Astrocyte (in vitro differentiated cells and primary cell): ENCODE data around the gene ASPSCR1. TPM values are rescaled to one million over a fixed set of nuclear protein-coding genes. Genes with fewer than 3 reads are reported as not detected.

Source experiments
- DNase-seq: peaks from one replicate; pipeline ENCODE4 v3.0.0-alpha.2; 2010; ENCODE audit warnings: low read depth
- FAIRE-seq: peaks from 2 replicates; lab custom pipeline; 2011; peaks lifted over from hg19 to GRCh38; lab: Jason Lieb, UNC
- H2AFZ ChIP-seq: 2 replicates; pipeline ENCODE4 v1.6.0; 2012; ENCODE audit warnings: low read depth, low read length, inconsistent platforms
- H3K27ac ChIP-seq: 2 replicates; pipeline ENCODE4 v1.5.1; 2011; ENCODE audit warnings: low read depth, low read length, inconsistent platforms
- H3K27me3 ChIP-seq: 2 replicates; pipeline ENCODE4 v1.6.0; 2011; ENCODE audit warnings: low read length, inconsistent platforms; ENCODE audit not compliant: insufficient read depth
- H3K36me3 ChIP-seq: 2 replicates; pipeline ENCODE4 v1.5.1; 2011; ENCODE audit warnings: low read length, inconsistent platforms; ENCODE audit not compliant: insufficient read depth
- H3K4me1 ChIP-seq: 2 replicates; pipeline ENCODE4 v1.5.1; 2011; ENCODE audit warnings: low read length, inconsistent platforms; ENCODE audit not compliant: insufficient read depth
- H3K4me2 ChIP-seq: 2 replicates; pipeline ENCODE4 v1.6.0; 2012; ENCODE audit warnings: low read length, inconsistent platforms
- H3K4me3 ChIP-seq: 2 replicates; pipeline ENCODE4 v1.5.1; 2011; ENCODE audit warnings: low read depth, mild to moderate bottlenecking, low read length, inconsistent platforms; ENCODE audit not compliant: insufficient read depth
- H3K79me2 ChIP-seq: 2 replicates; pipeline ENCODE4 v1.6.0; 2012; ENCODE audit warnings: mild to moderate bottlenecking, low read length, inconsistent platforms; ENCODE audit not compliant: insufficient read depth
- H3K9ac ChIP-seq: 2 replicates; pipeline ENCODE4 v1.6.0; 2012; ENCODE audit warnings: mild to moderate bottlenecking, low read length, inconsistent platforms
- H3K9me3 ChIP-seq: 2 replicates; pipeline ENCODE4 v1.5.1; 2012; ENCODE audit warnings: low read depth, mild to moderate bottlenecking, low read length, inconsistent platforms; ENCODE audit not compliant: insufficient read depth
- H4K20me1 ChIP-seq: 2 replicates; pipeline ENCODE4 v1.6.0; 2012; ENCODE audit warnings: low read length, inconsistent platforms; ENCODE audit not compliant: insufficient read depth
- H3K27ac Mint-ChIP-seq: one replicate; pipeline ENCODE4 v1.8.0; 2021; ENCODE audit warnings: mild to moderate bottlenecking, mixed read lengths; ENCODE audit not compliant: unreplicated experiment
- H3K27me3 Mint-ChIP-seq: one replicate; pipeline ENCODE4 v1.8.0; 2021; ENCODE audit warnings: low read depth, mixed read lengths; ENCODE audit not compliant: unreplicated experiment
- H3K36me3 Mint-ChIP-seq: one replicate; pipeline ENCODE4 v1.8.0; 2021; ENCODE audit warnings: low read depth, mixed read lengths; ENCODE audit not compliant: unreplicated experiment
- H3K4me1 Mint-ChIP-seq: one replicate; pipeline ENCODE4 v1.8.0; 2021; ENCODE audit warnings: low read depth, mixed read lengths; ENCODE audit not compliant: unreplicated experiment
- H3K4me3 Mint-ChIP-seq: one replicate; pipeline ENCODE4 v1.8.0; 2021; ENCODE audit warnings: mild to moderate bottlenecking, moderate library complexity, mixed read lengths; ENCODE audit not compliant: unreplicated experiment
- H3K9me3 Mint-ChIP-seq: one replicate; pipeline ENCODE4 v1.8.0; 2021; ENCODE audit warnings: mild to moderate bottlenecking, mixed read lengths; ENCODE audit not compliant: unreplicated experiment
- EZH2 ChIP-seq: IDR thresholded peaks from 2 replicates; pipeline ENCODE4 v1.6.1; 2012; ENCODE audit warnings: mild to moderate bottlenecking, low read length, inconsistent platforms; ENCODE audit not compliant: insufficient read depth
- total RNA-seq: library from RNA; stranded (reverse); gene quantifications from 2 replicates; pipeline ENCODE4 v1.2.1, GENCODE V29; 2021
- TF ChIP-seq, protein P1 (sequence below): IDR thresholded peaks from 2 replicates; pipeline ENCODE4 v1.5.1; 2011; ENCODE audit warnings: low read depth, mild to moderate bottlenecking, inconsistent platforms, low read length, moderate library complexity; ENCODE audit not compliant: insufficient read depth

Gene ASPSCR1
- total RNA-seq, 1 donor from 2014 or later = 25.5 TPM

DNA sequence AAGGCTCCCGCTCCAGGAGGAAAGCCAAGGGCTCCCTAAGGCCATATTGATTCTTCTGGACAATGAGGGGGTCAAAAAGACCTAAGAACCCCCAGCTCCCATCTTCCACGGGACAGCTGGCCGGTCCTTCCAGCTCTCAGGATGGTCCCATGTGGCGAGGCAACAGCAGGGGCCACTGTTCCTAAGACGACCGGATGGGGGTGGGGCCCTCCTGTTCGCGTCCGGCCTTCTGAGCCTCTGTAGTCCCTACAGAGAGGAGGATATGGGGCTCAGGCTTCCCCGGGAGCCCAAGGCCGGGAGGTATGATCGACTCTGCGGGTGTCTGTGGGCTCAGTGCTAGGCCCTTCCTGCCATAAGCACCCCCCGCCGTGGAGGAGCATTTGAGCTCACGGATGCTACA, 66.1 kb downstream of the ASPSCR1 start:
- no peak overlapping the region for H3K9ac ChIP-seq
- H3K27ac Mint-ChIP-seq = no peak overlapping the region
- no peak overlapping the region for H3K27ac ChIP-seq
- H3K4me3 ChIP-seq = no peak overlapping the region
- no peaks in the 10 kb centered on the region for H3K27me3 ChIP-seq
- FAIRE-seq = no peak
- H3K36me3 Mint-ChIP-seq = peaks cover 10% of the 10 kb centered on the region
- H3K36me3 ChIP-seq = no peaks in the 10 kb centered on the region
- H2AFZ ChIP-seq = no peak overlapping the region
- H3K4me1 Mint-ChIP-seq = no peaks in the 10 kb centered on the region
- H3K79me2 ChIP-seq = no peaks in the 10 kb centered on the region
- no peak overlapping the region for H3K4me2 ChIP-seq
- H3K4me3 Mint-ChIP-seq = no peak overlapping the region
- no peak for DNase-seq
- no peak for TF ChIP-seq EZH2
- TF ChIP-seq, protein P1, sequence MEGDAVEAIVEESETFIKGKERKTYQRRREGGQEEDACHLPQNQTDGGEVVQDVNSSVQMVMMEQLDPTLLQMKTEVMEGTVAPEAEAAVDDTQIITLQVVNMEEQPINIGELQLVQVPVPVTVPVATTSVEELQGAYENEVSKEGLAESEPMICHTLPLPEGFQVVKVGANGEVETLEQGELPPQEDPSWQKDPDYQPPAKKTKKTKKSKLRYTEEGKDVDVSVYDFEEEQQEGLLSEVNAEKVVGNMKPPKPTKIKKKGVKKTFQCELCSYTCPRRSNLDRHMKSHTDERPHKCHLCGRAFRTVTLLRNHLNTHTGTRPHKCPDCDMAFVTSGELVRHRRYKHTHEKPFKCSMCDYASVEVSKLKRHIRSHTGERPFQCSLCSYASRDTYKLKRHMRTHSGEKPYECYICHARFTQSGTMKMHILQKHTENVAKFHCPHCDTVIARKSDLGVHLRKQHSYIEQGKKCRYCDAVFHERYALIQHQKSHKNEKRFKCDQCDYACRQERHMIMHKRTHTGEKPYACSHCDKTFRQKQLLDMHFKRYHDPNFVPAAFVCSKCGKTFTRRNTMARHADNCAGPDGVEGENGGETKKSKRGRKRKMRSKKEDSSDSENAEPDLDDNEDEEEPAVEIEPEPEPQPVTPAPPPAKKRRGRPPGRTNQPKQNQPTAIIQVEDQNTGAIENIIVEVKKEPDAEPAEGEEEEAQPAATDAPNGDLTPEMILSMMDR = no peak
- H4K20me1 ChIP-seq = no peaks in the 10 kb centered on the region
- H3K4me1 ChIP-seq = no peaks in the 10 kb centered on the region
- H3K9me3 Mint-ChIP-seq = no peaks in the 10 kb centered on the region
- H3K9me3 ChIP-seq = no peaks in the 10 kb centered on the region
- H3K27me3 Mint-ChIP-seq = peaks cover 2% of the 10 kb centered on the region

DNA sequence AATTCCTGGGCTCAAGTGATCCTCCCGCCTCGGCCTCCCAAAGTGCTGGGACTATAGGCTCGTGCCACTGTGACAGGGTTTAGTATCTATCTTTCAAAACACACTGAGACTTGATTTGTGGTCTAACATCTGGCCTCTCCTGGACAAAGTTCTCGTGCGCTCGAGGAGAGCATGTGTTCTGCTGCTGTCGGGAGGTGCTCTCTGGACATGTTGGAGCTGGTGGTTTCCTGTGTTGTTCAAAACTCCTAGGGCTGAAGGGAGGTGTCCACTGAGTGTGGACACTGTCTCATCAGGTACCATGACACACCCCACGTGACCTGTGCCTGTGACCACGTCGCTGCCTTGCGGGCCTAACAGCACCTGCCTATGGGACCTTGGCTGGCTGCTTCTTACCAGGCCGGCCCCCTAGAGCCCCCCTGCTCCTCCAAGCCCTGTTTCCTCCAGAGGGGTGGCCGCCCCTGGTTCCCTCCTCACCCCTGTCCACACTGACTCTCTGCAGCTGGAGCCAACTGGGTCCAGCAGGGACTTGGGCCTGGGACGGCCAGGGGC, 68.6 kb downstream of the ASPSCR1 start:
- Mint-ChIP-seq H3K36me3 (peaks cover 10% of the 10 kb centered on the region), H3K9me3 (no peaks in the 10 kb centered on the region), H3K27ac (no peak overlapping the region), H3K4me1 (peaks cover 5% of the 10 kb centered on the region), H3K27me3 (no peaks in the 10 kb centered on the region), H3K4me3 (no peak overlapping the region)
- Histone ChIP-seq H3K27ac (no peak overlapping the region), H3K36me3 (no peaks in the 10 kb centered on the region), H3K4me2 (no peak overlapping the region), H4K20me1 (no peaks in the 10 kb centered on the region), H2AFZ (no peak overlapping the region), H3K27me3 (no peaks in the 10 kb centered on the region), H3K79me2 (peaks cover 8% of the 10 kb centered on the region), H3K4me1 (peaks cover 8% of the 10 kb centered on the region), H3K9me3 (no peaks in the 10 kb centered on the region), H3K9ac (no peak overlapping the region), H3K4me3 (no peak overlapping the region)
- no peak for DNase-seq
- no peak for FAIRE-seq
- TF ChIP-seq, protein P1 = no peak
- TF ChIP-seq EZH2 = no peak

DNA sequence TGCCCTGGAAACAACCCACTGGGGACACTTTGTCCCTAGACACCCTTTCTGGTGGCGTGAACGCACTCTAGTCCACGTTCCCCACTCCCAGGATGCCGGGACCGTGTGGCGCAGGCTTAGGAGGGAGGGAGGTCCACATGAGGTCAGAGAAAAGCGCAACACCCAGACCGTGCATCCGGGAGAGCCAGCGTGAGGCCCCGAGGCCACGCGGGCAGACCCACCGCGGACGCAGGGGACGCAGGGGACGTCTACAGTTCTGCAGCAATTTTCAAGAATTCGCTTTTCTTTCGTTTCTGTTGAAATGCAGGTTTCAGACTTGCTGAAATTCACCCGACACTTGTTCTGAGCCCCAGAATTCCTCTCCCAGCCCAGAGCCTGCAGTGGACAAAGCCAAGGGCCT, 69.5 kb downstream of the ASPSCR1 start:
- Mint-ChIP-seq H3K9me3 (no peaks in the 10 kb centered on the region), H3K27me3 (no peaks in the 10 kb centered on the region), H3K4me1 (peaks cover 5% of the 10 kb centered on the region), H3K4me3 (no peak overlapping the region), H3K36me3 (peaks cover 10% of the 10 kb centered on the region), H3K27ac (no peak overlapping the region)
- H3K4me3 ChIP-seq = no peak overlapping the region
- no peak overlapping the region for H2AFZ ChIP-seq
- H4K20me1 ChIP-seq = no peaks in the 10 kb centered on the region
- H3K4me2 ChIP-seq = no peak overlapping the region
- no peaks in the 10 kb centered on the region for H3K9me3 ChIP-seq
- TF ChIP-seq, protein P1 = no peak
- no peak for TF ChIP-seq EZH2
- H3K36me3 ChIP-seq = no peaks in the 10 kb centered on the region
- FAIRE-seq (no peak), DNase-seq (no peak)
- no peak overlapping the region for H3K27ac ChIP-seq
- H3K27me3 ChIP-seq = no peaks in the 10 kb centered on the region
- H3K79me2 ChIP-seq = peaks cover 11% of the 10 kb centered on the region
- peaks cover 8% of the 10 kb centered on the region for H3K4me1 ChIP-seq
- H3K9ac ChIP-seq = no peak overlapping the region
